HepG2 (cell line): ENCODE data around the gene SH2D3A. TPM values are rescaled to one million over a fixed set of nuclear protein-coding genes. Genes with fewer than 3 reads are reported as not detected.

Source experiments
- ADNP ChIP-seq: sonication (generic); formaldehyde crosslinking; IDR thresholded peaks from 2 replicates; pipeline ENCODE4 v1.4.0; 2020; ENCODE audit warnings: missing genetic modification reagents
- CAMTA2 ChIP-seq: sonication (generic); formaldehyde crosslinking; IDR thresholded peaks from 2 replicates; pipeline ENCODE4 v1.4.0; 2020; ENCODE audit warnings: mild to moderate bottlenecking, missing genetic modification reagents, borderline replicate concordance
- CEBPG ChIP-seq: IDR thresholded peaks from 2 replicates; pipeline ENCODE4 v1.6.1; 2016
- GPN1 ChIP-seq: sonication (generic); formaldehyde crosslinking; IDR thresholded peaks from 2 replicates; pipeline ENCODE4 v1.5.1; 2020; ENCODE audit warnings: missing genetic modification reagents, borderline replicate concordance
- HNF4A ChIP-seq: sonication (generic); formaldehyde crosslinking; IDR thresholded peaks from 2 replicates; pipeline ENCODE4 v1.4.0; 2020; ENCODE audit warnings: missing genetic modification reagents
- IKZF1 ChIP-seq: fragments of 450-650 bp; IDR thresholded peaks from 2 replicates; pipeline ENCODE4 v1.7.1; 2016
- KLF15 ChIP-seq: sonication (generic); formaldehyde crosslinking; IDR thresholded peaks from 2 replicates; pipeline ENCODE4 v1.8.1; 2023; ENCODE audit warnings: borderline replicate concordance, mild to moderate bottlenecking, inconsistent platforms, missing genetic modification reagents, mixed read lengths
- KLF16 ChIP-seq, 2 experiments: sonication (generic) in 1 of 2; formaldehyde crosslinking in 1 of 2; IDR thresholded peaks; 2 replicates each; pipeline versions ENCODE4 v1.6.1 to v1.8.0; 2016 to 2023; ENCODE audit warnings: missing genetic modification reagents in 2 of 2, missing compliant biosample characterization in 1 of 2
- MAF1 ChIP-seq: sonication (generic); formaldehyde crosslinking; IDR thresholded peaks from 2 replicates; pipeline ENCODE4 v1.5.0; 2020; ENCODE audit warnings: missing genetic modification reagents, borderline replicate concordance
- MED1 ChIP-seq: sonication (generic); formaldehyde crosslinking; IDR thresholded peaks from 2 replicates; pipeline ENCODE4 v1.4.0; 2020; ENCODE audit warnings: missing genetic modification reagents
- NFIC ChIP-seq: IDR thresholded peaks from 2 replicates; pipeline ENCODE4 v1.6.1; 2012; ENCODE audit warnings: mild to moderate bottlenecking, low read length, inconsistent platforms
- PAF1 ChIP-seq: IDR thresholded peaks from 2 replicates; pipeline ENCODE4 v1.6.1; 2016; ENCODE audit warnings: missing genetic modification reagents, missing compliant biosample characterization
- SIN3A ChIP-seq: IDR thresholded peaks from 2 replicates; pipeline ENCODE4 v1.6.1; 2011; ENCODE audit warnings: low read depth, mild to moderate bottlenecking, control low read depth, low read length, borderline replicate concordance
- STAT5B ChIP-seq: sonication (generic); formaldehyde crosslinking; IDR thresholded peaks from 2 replicates; pipeline ENCODE4 v1.4.0; 2020; ENCODE audit warnings: missing genetic modification reagents
- TBX3 ChIP-seq: fragments of 450-650 bp; IDR thresholded peaks from 2 replicates; pipeline ENCODE4 v1.6.1; 2017; ENCODE audit warnings: antibody characterized with exemption, mild to moderate bottlenecking, inconsistent platforms, borderline replicate concordance
- TCF7 ChIP-seq: sonication (generic); IDR thresholded peaks from 2 replicates; pipeline ENCODE4 v1.6.1; 2016; ENCODE audit warnings: antibody characterized with exemption, low read depth
- XRCC5 ChIP-seq: fragments of 200-400 bp; formaldehyde crosslinking; optimal IDR thresholded peaks from 2 replicates; pipeline ENCODE3; 2017; ENCODE audit warnings: mild to moderate bottlenecking, low read length
- ZNF251 ChIP-seq: sonication (generic); formaldehyde crosslinking; IDR thresholded peaks from 2 replicates; pipeline ENCODE4 v1.9.0; 2021; ENCODE audit warnings: mild to moderate bottlenecking, missing genetic modification reagents
- ZNF672 ChIP-seq: sonication (generic); formaldehyde crosslinking; IDR thresholded peaks from 2 replicates; pipeline ENCODE4 v1.8.1; 2022; ENCODE audit warnings: missing genetic modification reagents
- polyA plus RNA-seq, 8 experiments: library from polyadenylated mRNA; depleted of rRNA in 3 of 8; stranded (reverse) in 7 of 8; unstranded in 1 of 8; fragments of >200 nt; fragmentation: Illumina TruSeq in 4 of 8; extraction: Trizol in 4 of 8; gene quantifications; 2 replicates each; pipeline versions ENCODE4 v1.2.1 to v1.2.3, GENCODE V29; 2011 to 2016; ENCODE audit warnings: low read depth in 4 of 8, missing spikeins in 1 of 8, mixed read lengths in 1 of 8; ENCODE audit not compliant: insufficient read depth in 1 of 8
- total RNA-seq, 5 experiments: library from RNA; depleted of rRNA; stranded (reverse); fragments of >200 nt; fragmentation: Illumina TruSeq; extraction: Trizol; gene quantifications; 2 replicates each; pipeline ENCODE4 v1.2.3, GENCODE V29; 2016; ENCODE audit warnings: low read depth in 1 of 5
- TF ChIP-seq, protein P1 (sequence below): sonication (generic); formaldehyde crosslinking; conservative IDR thresholded peaks from 2 replicates; pipeline ENCODE4 v1.4.0; 2020; ENCODE audit warnings: missing genetic modification reagents
- TF ChIP-seq, protein P2 (sequence below): sonication (generic); formaldehyde crosslinking; IDR thresholded peaks from 2 replicates; pipeline ENCODE4 v1.4.0; 2020; ENCODE audit warnings: missing genetic modification reagents
- TF ChIP-seq, protein P3 (sequence below): IDR thresholded peaks from 2 replicates; pipeline ENCODE4 v1.6.1; 2016
- TF ChIP-seq, protein P4 (sequence below): sonication (generic); formaldehyde crosslinking; IDR thresholded peaks from 2 replicates; pipeline ENCODE4 v1.4.0; 2020; ENCODE audit warnings: missing genetic modification reagents
- TF ChIP-seq, protein P5 (sequence below): IDR thresholded peaks from 2 replicates; pipeline ENCODE4 v1.6.1; 2016; ENCODE audit warnings: mild to moderate bottlenecking

SH2D3A gene
- total and polyA plus RNA-seq, 2 of the 13 experiments (the other 11 are each of a cell fraction or from before 2014, with no cell fraction given), result 1.0 to 2.2 TPM

DNA sequence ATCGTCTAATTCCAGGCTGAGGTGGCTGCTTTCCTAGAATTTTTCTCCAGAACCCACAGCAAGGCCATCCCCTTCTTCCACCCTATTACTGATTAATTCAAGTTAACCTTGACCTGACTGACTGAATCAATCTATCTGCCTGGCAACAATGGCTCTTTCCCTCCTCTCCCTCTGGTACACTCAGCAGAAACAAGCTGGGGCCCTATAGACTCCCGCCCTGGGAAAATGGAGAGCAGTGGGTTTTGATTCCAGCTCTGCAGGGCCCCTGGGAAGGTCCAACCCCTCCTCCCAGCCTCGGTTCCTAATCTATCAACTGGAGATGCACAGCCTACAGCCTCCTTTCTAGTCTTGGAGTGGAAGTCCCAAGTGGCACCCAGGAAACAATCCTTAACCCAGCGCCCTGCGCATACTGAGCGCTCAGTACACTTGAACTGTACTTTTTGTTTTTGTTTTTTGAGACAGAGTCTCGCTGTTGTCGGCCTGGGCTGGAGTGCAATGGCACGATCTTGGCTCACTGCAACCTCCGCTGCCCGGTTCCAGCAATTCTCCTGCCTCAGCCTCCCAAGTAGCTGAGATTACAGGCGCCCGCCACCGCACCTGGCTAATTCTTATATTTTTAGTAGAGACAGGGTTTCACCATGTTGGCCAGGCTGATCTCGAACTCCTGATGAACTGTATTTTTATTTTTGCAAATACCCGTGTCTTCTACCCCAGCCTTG, 41.6 kb downstream of the SH2D3A start (continued):
- TF ChIP-seq, protein P1, sequence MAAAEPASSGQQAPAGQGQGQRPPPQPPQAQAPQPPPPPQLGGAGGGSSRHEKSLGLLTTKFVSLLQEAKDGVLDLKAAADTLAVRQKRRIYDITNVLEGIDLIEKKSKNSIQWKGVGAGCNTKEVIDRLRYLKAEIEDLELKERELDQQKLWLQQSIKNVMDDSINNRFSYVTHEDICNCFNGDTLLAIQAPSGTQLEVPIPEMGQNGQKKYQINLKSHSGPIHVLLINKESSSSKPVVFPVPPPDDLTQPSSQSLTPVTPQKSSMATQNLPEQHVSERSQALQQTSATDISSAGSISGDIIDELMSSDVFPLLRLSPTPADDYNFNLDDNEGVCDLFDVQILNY (CRISPR knock-in tag), result no peak
- TF ChIP-seq, protein P2, sequence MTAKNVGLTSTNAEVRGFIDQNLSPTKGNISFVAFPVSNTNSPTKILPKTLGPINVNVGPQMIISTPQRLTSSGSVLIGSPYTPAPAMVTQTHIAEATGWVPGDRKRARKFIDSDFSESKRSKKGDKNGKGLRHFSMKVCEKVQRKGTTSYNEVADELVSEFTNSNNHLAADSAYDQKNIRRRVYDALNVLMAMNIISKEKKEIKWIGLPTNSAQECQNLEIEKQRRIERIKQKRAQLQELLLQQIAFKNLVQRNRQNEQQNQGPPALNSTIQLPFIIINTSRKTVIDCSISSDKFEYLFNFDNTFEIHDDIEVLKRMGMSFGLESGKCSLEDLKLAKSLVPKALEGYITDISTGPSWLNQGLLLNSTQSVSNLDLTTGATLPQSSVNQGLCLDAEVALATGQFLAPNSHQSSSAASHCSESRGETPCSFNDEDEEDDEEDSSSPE (CRISPR knock-in tag), result peak; percentile 61; the same call in 1 of the 2 replicates
- TF ChIP-seq HNF4A (peak; percentile 46; the same call in 1 of the 2 replicates), SIN3A (no peak), CEBPG (CRISPR knock-in tag) (peak; percentile 3; the same call in 1 of the 2 replicates), MED1 (CRISPR knock-in tag) (peak; percentile 76), TCF7 (no peak), CAMTA2 (CRISPR knock-in tag) (no peak), XRCC5 (peak; percentile 14), MAF1 (CRISPR knock-in tag) (no peak), ZNF672 (CRISPR knock-in tag) (no peak), KLF16 (CRISPR knock-in tag; IDR thresholded peaks at IDR 0.05) (0 out of 4 replicates have a peak, but pooled peaks of 1 of the 2 experiments have one; percentile 36), STAT5B (CRISPR knock-in tag) (no peak), ADNP (CRISPR knock-in tag) (no peak), GPN1 (CRISPR knock-in tag) (no peak), TBX3 (no peak), IKZF1 (no peak), KLF15 (no peak), NFIC (no peak; the same call in 1 of the 2 replicates), PAF1 (no peak), ZNF251 (CRISPR knock-in tag) (no peak)
- TF ChIP-seq, protein P3, sequence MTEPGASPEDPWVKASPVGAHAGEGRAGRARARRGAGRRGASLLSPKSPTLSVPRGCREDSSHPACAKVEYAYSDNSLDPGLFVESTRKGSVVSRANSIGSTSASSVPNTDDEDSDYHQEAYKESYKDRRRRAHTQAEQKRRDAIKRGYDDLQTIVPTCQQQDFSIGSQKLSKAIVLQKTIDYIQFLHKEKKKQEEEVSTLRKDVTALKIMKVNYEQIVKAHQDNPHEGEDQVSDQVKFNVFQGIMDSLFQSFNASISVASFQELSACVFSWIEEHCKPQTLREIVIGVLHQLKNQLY (CRISPR knock-in tag), result 0 out of 2 replicates have a peak, but pooled peaks have one; percentile 16
- TF ChIP-seq, protein P4, sequence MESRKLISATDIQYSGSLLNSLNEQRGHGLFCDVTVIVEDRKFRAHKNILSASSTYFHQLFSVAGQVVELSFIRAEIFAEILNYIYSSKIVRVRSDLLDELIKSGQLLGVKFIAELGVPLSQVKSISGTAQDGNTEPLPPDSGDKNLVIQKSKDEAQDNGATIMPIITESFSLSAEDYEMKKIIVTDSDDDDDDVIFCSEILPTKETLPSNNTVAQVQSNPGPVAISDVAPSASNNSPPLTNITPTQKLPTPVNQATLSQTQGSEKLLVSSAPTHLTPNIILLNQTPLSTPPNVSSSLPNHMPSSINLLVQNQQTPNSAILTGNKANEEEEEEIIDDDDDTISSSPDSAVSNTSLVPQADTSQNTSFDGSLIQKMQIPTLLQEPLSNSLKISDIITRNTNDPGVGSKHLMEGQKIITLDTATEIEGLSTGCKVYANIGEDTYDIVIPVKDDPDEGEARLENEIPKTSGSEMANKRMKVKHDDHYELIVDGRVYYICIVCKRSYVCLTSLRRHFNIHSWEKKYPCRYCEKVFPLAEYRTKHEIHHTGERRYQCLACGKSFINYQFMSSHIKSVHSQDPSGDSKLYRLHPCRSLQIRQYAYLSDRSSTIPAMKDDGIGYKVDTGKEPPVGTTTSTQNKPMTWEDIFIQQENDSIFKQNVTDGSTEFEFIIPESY (CRISPR knock-in tag), result peak; percentile 34; the same call in 1 of the 2 replicates
- TF ChIP-seq, protein P5, sequence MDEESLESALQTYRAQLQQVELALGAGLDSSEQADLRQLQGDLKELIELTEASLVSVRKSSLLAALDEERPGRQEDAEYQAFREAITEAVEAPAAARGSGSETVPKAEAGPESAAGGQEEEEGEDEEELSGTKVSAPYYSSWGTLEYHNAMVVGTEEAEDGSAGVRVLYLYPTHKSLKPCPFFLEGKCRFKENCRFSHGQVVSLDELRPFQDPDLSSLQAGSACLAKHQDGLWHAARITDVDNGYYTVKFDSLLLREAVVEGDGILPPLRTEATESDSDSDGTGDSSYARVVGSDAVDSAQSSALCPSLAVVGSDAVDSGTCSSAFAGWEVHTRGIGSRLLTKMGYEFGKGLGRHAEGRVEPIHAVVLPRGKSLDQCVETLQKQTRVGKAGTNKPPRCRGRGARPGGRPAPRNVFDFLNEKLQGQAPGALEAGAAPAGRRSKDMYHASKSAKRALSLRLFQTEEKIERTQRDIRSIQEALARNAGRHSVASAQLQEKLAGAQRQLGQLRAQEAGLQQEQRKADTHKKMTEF (CRISPR knock-in tag), result no peak
